A549 (cell line): ENCODE results near the gene TMEM132D. TPM values are rescaled to one million over a fixed set of nuclear protein-coding genes. Genes with fewer than 3 reads are reported as not detected.

Experiments used
- ATAC-seq, 2 experiments: fragments of 200-7000 bp in 1 of 2; fragments of >200 bp in 1 of 2; cut with Nextera tagmentation in 1 of 2; cut with Tn5 transposase in 1 of 2; 3 replicates each; pipeline versions ENCODE4 v1.8.0 to v1.9.1; 2018 to 2020; ENCODE audit warnings: mild to moderate bottlenecking in 1 of 2, moderate library complexity in 1 of 2
- CTCF ChIA-PET: fragments of 300-600 bp; sonication (Branson Sonifier 250); formaldehyde crosslinking; extraction: SDS; loops from one replicate; lab custom pipeline; 2021; ENCODE audit warnings: antibody characterized with exemption, inconsistent platforms; lab: Yijun Ruan, JAX
- POLR2A ChIA-PET: fragments of 350-600 bp; formaldehyde crosslinking; extraction: SDS; loops from one replicate; lab custom pipeline; 2021; ENCODE audit warnings: antibody characterized with exemption, inconsistent platforms; lab: Yijun Ruan, JAX
- DNase-seq, 2 experiments: peaks; one replicate each; pipeline versions ENCODE4 v3.0.0 to v3.0.0-alpha.2; 2011 to 2016; ENCODE audit warnings: low read depth in 1 of 2, low spot score in 1 of 2
- FAIRE-seq: peaks from 2 replicates; lab custom pipeline; 2011; peaks lifted over from hg19 to GRCh38; lab: Jason Lieb, UNC
- H3K27ac ChIP-seq, 2 experiments: fragments of >200 bp; sonication (Bioruptor Twin); formaldehyde crosslinking; 3 replicates each; pipeline ENCODE4 v1.5.1; 2016 to 2017
- H3K4me1 ChIP-seq: fragments of >200 bp; sonication (Bioruptor Twin); formaldehyde crosslinking; 3 replicates; pipeline ENCODE4 v1.6.1; 2016
- H3K4me2 ChIP-seq: fragments of >200 bp; sonication (Bioruptor Twin); formaldehyde crosslinking; 3 replicates; pipeline ENCODE4 v1.6.1; 2016
- H3K4me3 ChIP-seq: fragments of >200 bp; sonication (Bioruptor Twin); formaldehyde crosslinking; 3 replicates; pipeline ENCODE4 v1.5.1; 2016
- H3K9me3 ChIP-seq: fragments of >200 bp; sonication (Bioruptor Twin); formaldehyde crosslinking; 3 replicates; pipeline ENCODE4 v1.6.1; 2016
- ATOH8 ChIP-seq: fragments of 250-450 bp; sonication (Bioruptor Pico); IDR thresholded peaks from 2 replicates; pipeline ENCODE4 v1.5.0; 2020; ENCODE audit warnings: low read depth, mild to moderate bottlenecking, moderate library complexity
- CHD2 ChIP-seq: fragments of 150-350 bp; IDR thresholded peaks from 2 replicates; pipeline ENCODE4 v1.6.1; 2014; ENCODE audit warnings: low read length; ENCODE audit not compliant: partially characterized antibody
- E2F6 ChIP-seq: IDR thresholded peaks from 2 replicates; pipeline ENCODE4 v1.6.1; 2012; ENCODE audit warnings: low read depth, borderline replicate concordance
- EHF ChIP-seq: fragments of 250-450 bp; sonication (Bioruptor Pico); IDR thresholded peaks from 2 replicates; pipeline ENCODE4 v1.5.0; 2020; ENCODE audit warnings: mild to moderate bottlenecking
- FOSL2 ChIP-seq, 2 experiments: fragments of 450-650 bp in 1 of 2; fragments of >200 bp in 1 of 2; sonication (Bioruptor Twin) in 1 of 2; formaldehyde crosslinking; IDR thresholded peaks; 2 replicates each; pipeline versions ENCODE4 v1.5.0 to v1.6.1; 2016 to 2020; ENCODE audit warnings: mild to moderate bottlenecking in 1 of 2, moderate library complexity in 1 of 2
- HDAC2 ChIP-seq: fragments of 200-600 bp; sonication (generic); IDR thresholded peaks from 2 replicates; pipeline ENCODE4 v1.6.1; 2016
- HES2 ChIP-seq: fragments of >200 bp; sonication (Bioruptor Twin); formaldehyde crosslinking; IDR thresholded peaks from 2 replicates; pipeline ENCODE4 v1.6.1; 2016
- HOXA7 ChIP-seq: fragments of 250-450 bp; sonication (Bioruptor Pico); IDR thresholded peaks from 2 replicates; pipeline ENCODE4 v1.5.0; 2020; ENCODE audit warnings: mild to moderate bottlenecking, moderate library complexity
- HOXB5 ChIP-seq: fragments of 250-450 bp; sonication (Bioruptor Pico); IDR thresholded peaks from 2 replicates; pipeline ENCODE4 v1.5.0; 2020; ENCODE audit warnings: mild to moderate bottlenecking, moderate library complexity
- JUN ChIP-seq, 2 experiments: fragments of >200 bp; sonication (Bioruptor Twin); formaldehyde crosslinking; IDR thresholded peaks; 2 replicates in 1 of 2; 3 replicates in 1 of 2; pipeline ENCODE4 v1.6.1; 2016 to 2017
- KDM5A ChIP-seq: fragments of 200-600 bp; sonication (generic); IDR thresholded peaks from 2 replicates; pipeline ENCODE4 v1.6.1; 2016; ENCODE audit warnings: antibody characterized with exemption, mild to moderate bottlenecking
- MAFK ChIP-seq: fragments of 450-650 bp; IDR thresholded peaks from 2 replicates; pipeline ENCODE4 v1.6.1; 2014; ENCODE audit not compliant: partially characterized antibody
- NFE2L2 ChIP-seq: fragments of 150-350 bp; conservative IDR thresholded peaks from 2 replicates; pipeline ENCODE4 v1.6.1; 2014; ENCODE audit warnings: low read length
- NR3C1 ChIP-seq: fragments of >200 bp; sonication (Bioruptor Twin); formaldehyde crosslinking; IDR thresholded peaks from 3 replicates; pipeline ENCODE4 v1.6.1; 2017
- PBX3 ChIP-seq: IDR thresholded peaks from 2 replicates; pipeline ENCODE4 v1.6.1; 2012
- RAD21 ChIP-seq, 2 experiments: fragments of >200 bp in 1 of 2; sonication (Bioruptor Twin) in 1 of 2; formaldehyde crosslinking in 1 of 2; IDR thresholded peaks in 1 of 2; conservative IDR thresholded peaks in 1 of 2; 2 replicates in 1 of 2; 3 replicates in 1 of 2; pipeline ENCODE4 v1.6.1; 2012 to 2018; ENCODE audit warnings: inconsistent platforms in 1 of 2
- ZNF302 ChIP-seq: fragments of 250-450 bp; sonication (Bioruptor Pico); IDR thresholded peaks from 2 replicates; pipeline ENCODE4 v1.9.0; 2021; ENCODE audit warnings: inconsistent platforms, mild to moderate bottlenecking, moderate library complexity
- ZSCAN20 ChIP-seq: fragments of 250-450 bp; sonication (Bioruptor Pico); IDR thresholded peaks from 2 replicates; pipeline ENCODE4 v1.8.0; 2022; ENCODE audit warnings: mild to moderate bottlenecking, moderate library complexity
- WGBS: methylation state at CpG from one replicate; pipeline ENCODE4 v1.1.6; 2017; ENCODE audit errors: missing lambda C conversion rate; 5-methylcytosine and 5-hydroxymethylcytosine counted together
- polyA plus RNA-seq, 4 experiments: library from polyadenylated mRNA; depleted of rRNA in 3 of 4; stranded (reverse); fragments of >200 nt; fragmentation: RNase III in 1 of 4; extraction: RNeasy Plus Mini Kit Qiagen cat#74134 plus additional on column Dnase treatment in 1 of 4; gene quantifications; 2 replicates in 3 of 4; 3 replicates in 1 of 4; pipeline ENCODE4 v1.2.3, GENCODE V29; 2011 to 2017
- TF ChIP-seq, protein P1 (sequence below): IDR thresholded peaks from 2 replicates; pipeline ENCODE4 v1.6.1; 2012
- TF ChIP-seq, protein P2 (sequence below): fragments of 200-600 bp; sonication (generic); IDR thresholded peaks from 2 replicates; pipeline ENCODE4 v1.6.1; 2016; ENCODE audit warnings: antibody characterized with exemption, mild to moderate bottlenecking, moderate library complexity

Gene TMEM132D
- polyA plus RNA-seq, 2 of the 4 experiments (the other 2 are of a cell fraction) = not detected

- ChIA-PET POLR2A (no interaction called here), CTCF (no interaction called here)
- ATAC-seq (no peak), FAIRE-seq (no peak), DNase-seq (no peak)
- H3K27ac ChIP-seq = no peak overlapping the region
- no peaks in the 10 kb centered on the region for H3K4me1 ChIP-seq
- no peak overlapping the region for H3K4me3 ChIP-seq
- no peaks in the 10 kb centered on the region for H3K9me3 ChIP-seq
- TF ChIP-seq MAFK = peak; percentile 68
- TF ChIP-seq, protein P1, sequence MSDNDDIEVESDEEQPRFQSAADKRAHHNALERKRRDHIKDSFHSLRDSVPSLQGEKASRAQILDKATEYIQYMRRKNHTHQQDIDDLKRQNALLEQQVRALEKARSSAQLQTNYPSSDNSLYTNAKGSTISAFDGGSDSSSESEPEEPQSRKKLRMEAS = no peak
- 3% methylated on average over 4 of the region's 4 CpGs for WGBS
- H3K4me2 ChIP-seq = no peak overlapping the region
These were observed 24.8 kb upstream of the TMEM132D start for GRCh38 chr12:129928643-129929042.

- H3K27ac ChIP-seq = no peak overlapping the region
- FAIRE-seq = no peak
- no peaks in the 10 kb centered on the region for H3K4me1 ChIP-seq
- TF ChIP-seq MAFK (no peak), NR3C1 (no peak), HOXA7 (CRISPR knock-in tag) (no peak), ZNF302 (no peak), FOSL2 (IDR thresholded peaks at IDR 0.05) (no peak), FOSL2 (CRISPR knock-in tag; IDR thresholded peaks at IDR 0.05) (no peak), E2F6 (no peak), HOXB5 (CRISPR knock-in tag) (no peak), HES2 (no peak), RAD21 (conservative IDR thresholded peaks at IDR 0.05 in 1 of 2, IDR thresholded peaks at IDR 0.05 in 1 of 2) (no peak), ZSCAN20 (CRISPR knock-in tag) (no peak), EHF (no peak), KDM5A (no peak), PBX3 (no peak), JUN (IDR thresholded peaks at IDR 0.05) (no peak), ATOH8 (CRISPR knock-in tag) (no peak), HDAC2 (no peak), NFE2L2 (no peak), CHD2 (no peak)
- TF ChIP-seq, protein P2, sequence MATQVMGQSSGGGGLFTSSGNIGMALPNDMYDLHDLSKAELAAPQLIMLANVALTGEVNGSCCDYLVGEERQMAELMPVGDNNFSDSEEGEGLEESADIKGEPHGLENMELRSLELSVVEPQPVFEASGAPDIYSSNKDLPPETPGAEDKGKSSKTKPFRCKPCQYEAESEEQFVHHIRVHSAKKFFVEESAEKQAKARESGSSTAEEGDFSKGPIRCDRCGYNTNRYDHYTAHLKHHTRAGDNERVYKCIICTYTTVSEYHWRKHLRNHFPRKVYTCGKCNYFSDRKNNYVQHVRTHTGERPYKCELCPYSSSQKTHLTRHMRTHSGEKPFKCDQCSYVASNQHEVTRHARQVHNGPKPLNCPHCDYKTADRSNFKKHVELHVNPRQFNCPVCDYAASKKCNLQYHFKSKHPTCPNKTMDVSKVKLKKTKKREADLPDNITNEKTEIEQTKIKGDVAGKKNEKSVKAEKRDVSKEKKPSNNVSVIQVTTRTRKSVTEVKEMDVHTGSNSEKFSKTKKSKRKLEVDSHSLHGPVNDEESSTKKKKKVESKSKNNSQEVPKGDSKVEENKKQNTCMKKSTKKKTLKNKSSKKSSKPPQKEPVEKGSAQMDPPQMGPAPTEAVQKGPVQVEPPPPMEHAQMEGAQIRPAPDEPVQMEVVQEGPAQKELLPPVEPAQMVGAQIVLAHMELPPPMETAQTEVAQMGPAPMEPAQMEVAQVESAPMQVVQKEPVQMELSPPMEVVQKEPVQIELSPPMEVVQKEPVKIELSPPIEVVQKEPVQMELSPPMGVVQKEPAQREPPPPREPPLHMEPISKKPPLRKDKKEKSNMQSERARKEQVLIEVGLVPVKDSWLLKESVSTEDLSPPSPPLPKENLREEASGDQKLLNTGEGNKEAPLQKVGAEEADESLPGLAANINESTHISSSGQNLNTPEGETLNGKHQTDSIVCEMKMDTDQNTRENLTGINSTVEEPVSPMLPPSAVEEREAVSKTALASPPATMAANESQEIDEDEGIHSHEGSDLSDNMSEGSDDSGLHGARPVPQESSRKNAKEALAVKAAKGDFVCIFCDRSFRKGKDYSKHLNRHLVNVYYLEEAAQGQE = no peak
- TF ChIP-seq, all 56 proteins: peak for 0
- no peak for ATAC-seq
- Histone ChIP-seq H3K9me3 (no peaks in the 10 kb centered on the region), H3K4me3 (no peak overlapping the region), H3K4me2 (no peak overlapping the region)
- ChIA-PET CTCF (no interaction called here), POLR2A (no interaction called here)
- no peak for DNase-seq
- WGBS = 10% methylated on average over 10 of the region's 10 CpGs
These were observed 23.6 kb upstream of the TMEM132D start for GRCh38 chr12:129927316-129927900.
